ENCODE data around the gene OTOGL. TPM values are rescaled to one million over a fixed set of nuclear protein-coding genes. Genes with fewer than 3 reads are reported as not detected.

OTOGL gene
- total RNA-seq, 4 donors from 2014 or later: 0.03 to 0.10 (median 0.04) TPM; not detected in 1

DNA sequence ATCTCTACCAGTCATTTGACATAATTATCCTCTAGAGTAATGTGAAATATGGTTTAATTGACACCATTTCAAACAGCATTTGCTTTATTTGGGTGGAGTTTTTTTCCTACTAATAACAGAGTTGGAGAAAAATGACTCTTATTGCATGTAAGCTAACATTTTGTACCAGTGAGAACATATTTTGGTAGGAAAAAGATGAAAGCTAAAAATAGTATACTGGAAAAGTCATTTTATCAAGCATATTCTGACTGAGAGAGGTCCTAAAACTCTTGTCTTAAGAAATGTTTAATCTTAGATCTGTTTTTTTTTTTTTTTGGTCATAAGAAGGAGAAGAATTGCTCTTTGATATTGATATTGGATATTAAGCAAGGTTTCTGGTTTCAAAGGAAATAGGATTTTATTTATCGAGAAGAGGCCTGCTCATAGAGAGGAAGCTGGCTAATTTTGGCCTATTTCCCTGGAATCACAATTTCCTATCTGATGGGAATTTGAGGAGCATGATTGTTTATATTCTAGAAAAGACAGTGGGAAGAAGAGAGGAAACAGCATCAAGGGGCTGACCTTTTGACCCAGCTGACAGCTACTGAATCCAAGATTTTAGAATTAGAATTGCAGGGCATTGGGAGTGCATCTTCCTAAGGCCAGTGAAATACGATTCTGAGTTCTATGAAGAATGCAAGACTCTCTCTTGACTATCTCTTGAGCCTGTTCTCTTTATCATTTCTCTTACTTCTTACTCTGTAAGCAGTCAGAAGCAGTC lies 19.4 kb downstream of the OTOGL start:
- ATAC-seq: no peak

DNA sequence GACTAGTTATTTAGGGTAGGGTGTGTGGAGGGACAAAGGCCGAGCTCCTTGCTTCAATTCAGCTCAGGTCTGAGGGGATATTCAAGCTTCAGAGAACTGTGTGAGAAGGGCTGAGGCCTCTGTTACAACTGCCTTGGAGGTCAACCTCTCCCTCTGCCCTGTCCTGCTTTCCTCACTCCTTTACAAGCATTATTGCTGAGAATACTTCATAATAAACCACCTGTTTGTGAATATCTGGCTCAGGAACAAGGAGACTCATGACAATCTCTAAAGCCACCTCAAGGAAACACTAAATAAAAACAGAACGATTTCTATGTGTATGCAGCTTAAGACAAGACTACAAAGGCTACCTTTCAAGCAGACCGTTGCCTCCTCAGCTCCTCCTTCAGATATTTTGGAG lies 21.7 kb downstream of the OTOGL start:
- Histone ChIP-seq H3K36me3 (no peaks in the 10 kb centered on the region), H3K4me3 (no peak overlapping the region), H3K27ac (no peak overlapping the region), H3K4me1 (peaks cover 0 to 4% of the 10 kb centered on the region in 2 donors), H3K27me3 (no peaks in the 10 kb centered on the region), H3K9me3 (no peaks in the 10 kb centered on the region)
- in situ Hi-C loops (cut with MboI; ENCODE audit: low sequenced_read_pairs in 4 of 4): no loop called here
- ATAC-seq (no peak), DNase-seq (no peak)
- TF ChIP-seq, protein P1, sequence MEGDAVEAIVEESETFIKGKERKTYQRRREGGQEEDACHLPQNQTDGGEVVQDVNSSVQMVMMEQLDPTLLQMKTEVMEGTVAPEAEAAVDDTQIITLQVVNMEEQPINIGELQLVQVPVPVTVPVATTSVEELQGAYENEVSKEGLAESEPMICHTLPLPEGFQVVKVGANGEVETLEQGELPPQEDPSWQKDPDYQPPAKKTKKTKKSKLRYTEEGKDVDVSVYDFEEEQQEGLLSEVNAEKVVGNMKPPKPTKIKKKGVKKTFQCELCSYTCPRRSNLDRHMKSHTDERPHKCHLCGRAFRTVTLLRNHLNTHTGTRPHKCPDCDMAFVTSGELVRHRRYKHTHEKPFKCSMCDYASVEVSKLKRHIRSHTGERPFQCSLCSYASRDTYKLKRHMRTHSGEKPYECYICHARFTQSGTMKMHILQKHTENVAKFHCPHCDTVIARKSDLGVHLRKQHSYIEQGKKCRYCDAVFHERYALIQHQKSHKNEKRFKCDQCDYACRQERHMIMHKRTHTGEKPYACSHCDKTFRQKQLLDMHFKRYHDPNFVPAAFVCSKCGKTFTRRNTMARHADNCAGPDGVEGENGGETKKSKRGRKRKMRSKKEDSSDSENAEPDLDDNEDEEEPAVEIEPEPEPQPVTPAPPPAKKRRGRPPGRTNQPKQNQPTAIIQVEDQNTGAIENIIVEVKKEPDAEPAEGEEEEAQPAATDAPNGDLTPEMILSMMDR (IDR thresholded peaks at IDR 0.05 in 4 of 5, conservative IDR thresholded peaks at IDR 0.05 in 1 of 5): no peak
- no peak for TF ChIP-seq POLR2A (IDR thresholded peaks at IDR 0.05)
- intact Hi-C loops (cut with DNase I; ENCODE audit: low total_unique reads): no loop called here

More for the DNA sequence above, 19.4 kb downstream of the OTOGL start:
- Histone ChIP-seq H3K27me3 (no peaks in the 10 kb centered on the region), H3K36me3 (no peaks in the 10 kb centered on the region), H3K4me3 (no peak overlapping the region), H3K9me3 (no peaks in the 10 kb centered on the region), H3K4me1 (peaks cover 0 to 4% of the 10 kb centered on the region in 2 donors), H3K27ac (peak overlapping the region in 3 of 4 donors; percentile 18 to 57 (median 33))
- in situ Hi-C loops (cut with MboI; ENCODE audit: low sequenced_read_pairs in 4 of 4) (no loop called here), intact Hi-C loops (cut with DNase I; ENCODE audit: low total_unique reads) (no loop called here)
- no peak for TF ChIP-seq POLR2A (IDR thresholded peaks at IDR 0.05)
- DNase-seq: no peak

DNA sequence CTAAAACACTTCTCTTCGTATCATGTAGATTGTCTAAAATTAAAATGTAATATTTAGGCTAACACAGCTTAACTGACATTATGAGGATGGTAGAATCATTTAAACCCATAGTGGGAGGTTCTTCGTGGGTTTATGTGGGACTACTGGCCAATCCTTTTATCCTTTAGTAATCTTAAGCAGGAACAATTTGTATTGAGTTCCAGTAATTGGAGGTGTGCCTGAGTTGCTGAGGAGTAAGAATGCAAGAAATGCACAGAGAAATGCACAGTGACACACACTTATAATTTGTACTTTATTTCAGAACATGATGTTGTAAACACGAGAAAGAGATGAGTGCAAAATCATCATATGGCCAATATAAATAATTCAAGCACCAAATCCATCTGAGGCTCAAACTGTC lies 22.3 kb downstream of the OTOGL start:
- ATAC-seq (no peak), DNase-seq (no peak)
- no peaks in the 10 kb centered on the region for H3K27me3 ChIP-seq
- in situ Hi-C loops (cut with MboI; ENCODE audit: low sequenced_read_pairs in 4 of 4): no loop called here
- intact Hi-C loops (cut with DNase I; ENCODE audit: low total_unique reads): no loop called here
- no peak overlapping the region for H3K27ac ChIP-seq
- no peaks in the 10 kb centered on the region for H3K36me3 ChIP-seq
- H3K4me3 ChIP-seq: no peak overlapping the region
- no peak for TF ChIP-seq POLR2A (IDR thresholded peaks at IDR 0.05)
- TF ChIP-seq, protein P1 (IDR thresholded peaks at IDR 0.05 in 4 of 5, conservative IDR thresholded peaks at IDR 0.05 in 1 of 5): no peak
- no peaks in the 10 kb centered on the region for H3K9me3 ChIP-seq
- H3K4me1 ChIP-seq: peaks cover 0 to 4% of the 10 kb centered on the region in 2 donors

DNA sequence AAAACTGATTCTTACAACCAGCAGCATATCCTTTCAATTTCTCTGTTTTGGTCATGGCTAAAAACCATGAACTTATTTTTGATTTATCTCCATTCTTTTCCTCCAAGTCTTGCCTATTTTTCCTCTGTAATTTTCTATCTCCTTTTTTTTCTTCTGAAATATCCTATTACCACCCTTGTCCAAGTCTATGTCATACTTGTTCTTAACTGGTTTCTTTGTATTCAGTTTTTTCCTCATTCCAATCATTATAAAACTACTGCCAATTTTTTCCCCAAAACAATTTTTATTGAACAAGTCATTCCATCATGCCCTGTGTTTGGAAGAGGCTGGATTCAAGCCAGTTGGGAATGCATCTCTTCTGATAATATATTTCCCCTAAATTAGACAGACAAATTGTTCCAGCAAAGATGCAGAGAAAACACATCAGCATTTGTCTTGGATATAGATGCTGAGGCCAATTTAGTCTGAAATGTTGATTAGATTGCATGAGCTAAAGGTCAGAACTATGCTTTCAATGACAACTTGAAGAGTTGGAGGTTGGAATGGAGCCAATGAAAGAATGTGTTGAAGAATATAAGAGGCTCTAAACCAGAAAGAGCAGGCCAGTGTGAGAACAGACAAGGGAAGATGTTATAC lies 30.7 kb downstream of the OTOGL start:
- no peaks in the 10 kb centered on the region for H3K27me3 ChIP-seq
- intact Hi-C loops (cut with DNase I; ENCODE audit: low total_unique reads) (no loop called here), in situ Hi-C loops (cut with MboI; ENCODE audit: low sequenced_read_pairs in 4 of 4) (no loop called here)
- no peaks in the 10 kb centered on the region for H3K36me3 ChIP-seq
- no peak overlapping the region for H3K4me3 ChIP-seq
- DNase-seq: no peak
- no peak for ATAC-seq
- no peaks in the 10 kb centered on the region for H3K9me3 ChIP-seq
- no peak overlapping the region for H3K27ac ChIP-seq
- TF ChIP-seq, protein P1 (IDR thresholded peaks at IDR 0.05 in 4 of 5, conservative IDR thresholded peaks at IDR 0.05 in 1 of 5): no peak
- no peak for TF ChIP-seq POLR2A (IDR thresholded peaks at IDR 0.05)
- H3K4me1 ChIP-seq: no peaks in the 10 kb centered on the region

DNA sequence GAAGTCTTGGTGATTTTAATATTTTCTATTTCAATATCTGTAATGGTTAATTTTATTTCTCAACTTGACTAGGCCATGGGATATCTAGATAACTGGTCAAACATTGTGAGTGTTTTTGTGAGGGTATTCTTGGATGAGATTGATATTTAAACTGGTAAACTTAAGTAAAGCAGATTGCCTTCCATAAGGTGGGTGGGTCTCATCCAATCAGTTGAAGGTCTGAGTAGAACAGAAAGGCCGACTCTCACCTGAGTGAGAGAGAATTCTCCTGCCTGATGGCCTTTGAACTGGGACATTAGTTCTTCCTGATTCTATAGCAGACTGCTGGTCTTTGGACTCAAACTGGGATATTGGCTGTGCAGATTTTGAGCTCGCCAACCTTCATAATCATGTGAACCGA lies 36.3 kb downstream of the OTOGL start:
- TF ChIP-seq, protein P1 (IDR thresholded peaks at IDR 0.05 in 4 of 5, conservative IDR thresholded peaks at IDR 0.05 in 1 of 5): no peak
- no peak for TF ChIP-seq POLR2A (IDR thresholded peaks at IDR 0.05)
- intact Hi-C loops (cut with DNase I; ENCODE audit: low total_unique reads) (no loop called here), in situ Hi-C loops (cut with MboI; ENCODE audit: low sequenced_read_pairs in 4 of 4) (no loop called here)
- DNase-seq (no peak), ATAC-seq (no peak)
- no peak overlapping the region for H3K27ac ChIP-seq
- H3K36me3 ChIP-seq: no peaks in the 10 kb centered on the region
- H3K4me1 ChIP-seq: no peaks in the 10 kb centered on the region
- H3K9me3 ChIP-seq: no peaks in the 10 kb centered on the region
- no peaks in the 10 kb centered on the region for H3K27me3 ChIP-seq
- no peak overlapping the region for H3K4me3 ChIP-seq
